ENCODE measurements around the gene MRFAP1L1.

MRFAP1L1 gene

DNA sequence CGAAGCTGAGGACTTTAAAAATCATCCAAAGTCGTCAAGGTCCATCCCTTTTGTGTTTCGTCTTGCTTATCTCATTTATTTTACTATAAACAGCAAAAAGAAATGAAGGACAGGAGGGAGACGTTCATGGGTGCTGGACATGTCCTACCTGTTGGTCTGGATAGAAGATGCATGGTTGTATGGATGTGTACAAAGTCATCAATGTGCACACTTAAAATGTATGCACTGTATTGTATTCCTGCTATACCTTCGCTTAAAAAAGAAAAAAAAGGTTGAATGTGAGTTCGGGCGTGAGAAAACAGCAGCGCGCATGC is 6.0 kb upstream of the MRFAP1L1 start:
- DNase-seq, result no peak

DNA sequence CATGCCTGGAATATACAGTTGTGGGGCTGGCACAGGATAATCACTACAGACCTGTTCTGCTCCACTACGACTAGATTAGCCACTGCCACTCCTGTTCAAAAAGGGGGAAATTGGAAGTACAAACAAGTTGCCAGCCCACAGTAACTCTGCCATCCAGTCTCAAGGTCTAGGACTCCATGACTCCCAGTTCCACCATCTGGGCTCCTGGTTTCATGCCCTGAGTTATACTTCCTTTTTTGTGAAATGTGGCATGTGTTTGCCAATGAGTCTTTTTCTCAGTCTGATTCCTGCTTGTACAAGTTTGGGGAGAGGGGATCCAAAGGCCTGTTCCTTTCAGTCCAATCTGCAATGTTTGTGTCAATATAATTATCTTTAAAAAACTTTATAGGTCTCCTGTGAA is 5.3 kb upstream of the MRFAP1L1 start:
- no peak for DNase-seq

DNA sequence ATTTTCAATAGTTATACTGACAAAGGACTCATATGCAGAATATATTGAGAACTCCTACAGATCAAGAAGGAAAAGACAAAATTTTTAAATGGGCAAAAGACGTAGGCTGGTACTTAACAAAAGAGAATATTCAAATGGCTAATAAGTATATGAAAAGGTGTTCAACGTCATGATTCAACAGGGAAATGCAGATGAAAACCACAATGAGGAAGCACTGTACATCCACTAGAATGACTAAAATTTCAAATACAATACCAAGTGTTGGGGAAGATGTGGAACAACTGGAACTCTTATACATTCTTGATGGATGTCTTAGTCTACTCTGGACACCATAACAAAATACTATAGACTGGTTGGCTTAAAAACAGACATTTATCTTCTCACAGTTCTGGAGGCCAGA is 1.3 kb upstream of the MRFAP1L1 start:
- no peak for DNase-seq

- no peak for DNase-seq
Observed at GRCh38 chr4:6710282-6710681, 617 bp upstream of the MRFAP1L1 start.

DNA sequence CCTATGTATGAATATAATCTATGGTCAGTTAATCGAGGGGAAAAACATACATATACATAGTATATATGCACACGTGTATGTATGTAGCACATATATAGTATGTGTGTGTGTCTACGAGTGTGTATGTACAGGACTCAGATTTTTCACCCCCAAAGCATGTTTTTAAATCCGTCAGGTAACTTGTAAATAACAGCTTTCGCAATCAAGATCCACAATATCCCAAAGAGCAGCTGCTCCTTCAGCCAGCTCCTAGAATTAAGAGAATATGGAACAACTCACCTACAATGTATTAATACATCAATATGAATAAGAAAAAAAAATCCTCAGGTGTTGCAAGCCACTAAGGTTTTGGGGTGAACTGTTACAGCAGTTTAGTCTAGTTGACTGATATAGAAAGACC is 3.5 kb downstream of the MRFAP1L1 start:
- no peak for DNase-seq

- DNase-seq, result no peak
Observed at GRCh38 chr4:6705646-6706045, 4.0 kb downstream of the MRFAP1L1 start.

GRCh38 chr4:6703786-6704185 is 5.9 kb downstream of the MRFAP1L1 start:
- no peak for DNase-seq

- DNase-seq, result no peak
Observed at GRCh38 chr4:6702761-6703160, 6.9 kb downstream of the MRFAP1L1 start.

DNA sequence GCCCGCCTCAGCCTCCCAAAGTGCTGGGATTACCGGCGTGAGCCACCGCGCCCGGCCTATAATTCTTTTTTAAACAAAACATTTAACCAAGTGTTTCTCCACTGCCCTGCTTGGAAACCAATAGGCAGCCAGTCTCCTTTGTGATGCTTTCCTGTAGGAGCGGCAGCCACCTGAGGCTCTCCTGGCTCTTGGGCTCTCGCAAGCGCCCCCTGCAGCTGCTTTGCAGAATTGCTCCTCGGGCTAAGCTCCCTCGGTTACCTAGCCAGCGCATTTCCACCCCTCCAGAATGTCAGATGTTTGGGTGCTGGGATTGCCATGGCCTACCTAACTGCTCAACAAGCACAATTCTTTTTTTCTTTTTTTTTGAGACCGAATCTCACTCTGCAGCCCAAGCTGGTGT is 8.3 kb downstream of the MRFAP1L1 start:
- DNase-seq, result peak; percentile 36

- no peak for DNase-seq
Observed at GRCh38 chr4:6699903-6700302, 9.8 kb downstream of the MRFAP1L1 start.

DNA sequence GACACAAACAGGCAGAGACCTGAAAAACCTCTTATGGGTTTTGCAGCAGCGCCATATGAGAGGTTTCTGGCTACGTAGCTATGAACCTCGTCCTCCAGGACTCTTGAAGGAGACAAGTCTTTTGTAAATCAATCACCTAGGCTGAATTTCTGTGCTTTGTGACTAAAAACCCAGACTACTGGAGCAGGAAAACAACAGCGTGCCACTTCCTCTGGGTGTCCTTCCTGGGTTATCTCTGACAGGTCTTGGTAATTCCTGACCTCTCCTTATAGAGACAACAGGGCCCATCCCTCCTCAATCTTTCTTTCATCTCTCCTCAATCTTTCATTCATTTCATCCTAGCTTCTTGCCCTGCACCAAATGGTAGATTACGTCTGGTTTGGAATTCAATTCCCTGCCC is 10.3 kb downstream of the MRFAP1L1 start:
- no peak for DNase-seq

DNA sequence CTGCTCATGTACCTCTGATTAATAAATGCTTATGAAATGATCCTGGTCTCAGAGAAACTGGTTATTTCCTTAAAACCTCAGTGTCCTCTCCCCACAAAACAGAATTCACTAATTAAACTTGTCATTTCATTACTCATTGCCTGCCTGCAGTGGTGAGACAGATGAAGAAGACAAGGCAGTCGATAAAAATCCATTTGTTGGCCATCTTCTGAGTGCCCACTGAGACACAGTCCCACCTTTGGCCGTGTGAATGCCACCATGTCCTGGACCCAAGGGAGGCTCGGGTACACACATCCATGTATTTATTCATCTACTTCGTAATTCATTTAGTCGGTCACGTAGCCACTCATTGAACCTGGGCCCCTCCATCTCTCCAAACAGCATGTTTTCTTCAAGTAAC is 12.5 kb downstream of the MRFAP1L1 start:
- no peak for DNase-seq

- DNase-seq, result no peak
Observed at GRCh38 chr4:6696611-6697010, 13.1 kb downstream of the MRFAP1L1 start.

GRCh38 chr4:6695660-6696610 is 13.7 kb downstream of the MRFAP1L1 start:
- peak; percentile 62 for DNase-seq

GRCh38 chr4:6694177-6694901 is 15.3 kb downstream of the MRFAP1L1 start:
- DNase-seq, result no peak

DNA sequence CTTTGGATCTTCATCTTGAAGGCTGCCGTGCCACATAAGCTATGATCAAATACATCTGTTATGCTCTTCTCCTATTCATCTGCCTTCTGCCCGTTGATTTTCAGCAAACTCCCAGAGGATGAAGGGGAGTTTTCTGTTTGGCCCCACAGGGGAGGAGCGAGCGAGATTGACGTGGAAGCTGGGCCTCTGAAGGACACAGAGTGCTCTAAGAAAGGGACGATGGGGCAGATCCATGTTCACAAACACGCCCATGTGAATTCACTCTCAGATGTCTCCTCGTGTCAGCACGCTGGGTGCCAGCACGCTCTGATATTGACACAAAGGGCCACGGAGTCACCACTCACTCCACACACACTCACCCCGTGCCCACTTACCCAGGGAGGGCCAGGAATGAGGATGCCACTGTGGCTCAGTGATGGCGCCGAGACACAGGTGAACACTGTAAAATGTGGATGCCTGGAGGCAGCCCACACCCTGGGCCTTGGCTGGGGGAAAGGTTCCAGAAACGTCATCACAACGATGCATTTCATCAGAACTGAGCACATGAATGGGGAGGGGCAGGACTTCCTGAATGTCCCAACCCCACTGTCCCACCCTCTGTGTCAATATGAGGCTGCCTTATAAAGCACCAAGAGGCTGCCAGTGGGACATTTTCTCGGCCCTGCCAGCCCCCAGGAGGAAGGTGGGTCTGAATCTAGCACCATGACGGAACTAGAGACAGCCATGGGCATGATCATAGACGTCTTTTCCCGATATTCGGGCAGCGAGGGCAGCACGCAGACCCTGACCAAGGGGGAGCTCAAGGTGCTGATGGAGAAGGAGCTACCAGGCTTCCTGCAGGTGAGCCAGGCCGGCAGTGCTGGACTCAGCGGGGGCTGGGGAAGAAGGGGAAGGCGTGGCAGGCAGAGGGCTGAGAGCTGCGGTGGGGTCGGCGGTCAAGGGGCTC is 16.2 kb downstream of the MRFAP1L1 start, which contains the start of gene S100P:
TSS of gene S100P (plus strand) at position 648 of the 946 bp plus-strand sequence. CDS start at position 703, 55 bp downstream.
- no peak for DNase-seq

- DNase-seq, result no peak
Observed at GRCh38 chr4:6692806-6693205, 16.9 kb downstream of the MRFAP1L1 start.

DNA sequence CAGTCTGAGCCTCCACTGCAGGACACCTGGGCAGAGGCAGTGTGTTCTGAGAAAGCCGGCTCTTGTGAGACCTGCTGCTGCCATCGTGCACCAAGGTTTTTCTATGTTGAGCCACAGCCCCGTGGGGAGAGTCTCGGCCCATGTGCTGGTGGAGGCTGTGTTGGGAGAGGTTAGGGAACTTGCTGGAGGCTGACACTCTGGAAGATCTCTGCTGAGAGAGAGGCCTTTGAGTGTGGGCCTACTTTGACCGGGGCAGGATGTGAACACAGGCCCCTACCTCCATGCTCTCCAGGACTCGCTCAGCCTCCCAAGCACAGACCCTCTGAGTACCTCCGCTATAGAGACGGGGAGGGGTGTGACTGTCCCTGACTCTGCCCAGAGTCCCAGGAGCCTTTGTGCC is 17.3 kb downstream of the MRFAP1L1 start:
- DNase-seq, result no peak

GRCh38 chr4:6689506-6689960 is 20.1 kb downstream of the MRFAP1L1 start:
- DNase-seq, result no peak

- DNase-seq, result peak; percentile 69
Observed at GRCh38 chr4:6688879-6689505, 20.7 kb downstream of the MRFAP1L1 start.

DNA sequence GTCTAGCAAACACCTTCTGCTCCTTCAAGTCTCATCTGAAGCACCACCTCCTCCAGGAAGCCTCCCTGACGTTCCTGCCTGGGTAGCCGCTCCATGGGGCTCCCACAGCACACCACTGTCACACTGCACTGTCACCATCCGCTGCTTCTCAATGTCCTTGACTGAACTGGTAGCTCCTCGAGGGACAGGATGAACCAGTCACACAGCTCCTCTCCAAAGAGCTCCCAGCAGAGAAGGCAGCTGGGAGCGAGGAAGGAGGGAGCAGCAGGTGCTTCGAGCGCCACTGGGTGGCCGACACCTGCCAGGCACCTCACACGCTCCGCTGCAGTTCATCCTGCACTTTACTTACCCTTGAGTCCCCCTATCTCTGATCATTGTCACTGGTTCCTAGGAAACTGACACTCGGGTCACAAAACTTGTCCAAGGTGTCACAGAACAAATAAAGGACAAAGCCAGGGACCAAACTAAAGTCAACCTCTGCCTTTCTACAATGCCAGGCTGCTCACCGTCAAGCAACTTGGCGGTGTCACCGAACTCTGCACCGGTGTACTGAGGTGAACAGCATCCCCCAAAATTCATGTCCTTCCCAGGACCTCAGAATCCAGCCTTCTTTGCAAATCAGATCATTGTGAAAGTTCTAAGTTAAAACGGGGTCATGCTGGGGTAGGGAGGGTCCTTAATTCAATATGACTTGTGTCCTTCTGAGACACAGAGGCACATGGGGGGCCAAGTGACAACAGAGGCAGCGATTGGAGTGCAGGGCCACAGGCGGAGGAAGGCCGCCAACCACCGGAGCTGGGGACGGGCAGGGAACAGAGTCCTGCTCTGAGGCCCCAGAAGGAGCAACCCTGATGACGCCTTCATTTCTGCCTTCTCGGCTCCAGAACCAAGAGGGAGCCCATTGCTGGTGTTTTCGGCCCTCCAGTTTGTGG is 21.5 kb downstream of the MRFAP1L1 start:
- no peak for DNase-seq
